ENCODE data around the gene MAP3K20.
"Not testable (repeated sequence)": the region's sequence is repeated elsewhere in the genome, so short reads cannot be mapped to it uniquely, and the experiment has no call there.

Gene MAP3K20

GRCh38 chr2:173075781-173076580, at the start of gene MAP3K20:
Gene MAP3K20 (plus strand): TSS chr2:173075846. CDS start chr2:173091032, 15,186 bp downstream.
- DNase-seq (ENCODE audit: low read depth) = peak; percentile 84

- no peak for DNase-seq (ENCODE audit: low read depth)
These were observed 49.2 kb upstream of the MAP3K20 start for GRCh38 chr2:173026479-173026878.

- peak; percentile 86 for DNase-seq (ENCODE audit: low read depth)
These were observed 48.2 kb upstream of the MAP3K20 start for GRCh38 chr2:173027181-173028128.

- DNase-seq (ENCODE audit: low read depth) = no peak
These were observed 47.5 kb upstream of the MAP3K20 start for GRCh38 chr2:173028141-173028540.

GRCh38 chr2:173028671-173029070, 47.0 kb upstream of the MAP3K20 start:
- peak; percentile 55 for DNase-seq (ENCODE audit: low read depth)

- no peak for DNase-seq (ENCODE audit: low read depth)
These were observed 44.8 kb upstream of the MAP3K20 start for GRCh38 chr2:173030561-173031490.

GRCh38 chr2:173032032-173032431, 43.6 kb upstream of the MAP3K20 start:
- no peak for DNase-seq (ENCODE audit: low read depth)

GRCh38 chr2:173033084-173033483, 42.6 kb upstream of the MAP3K20 start:
- DNase-seq (ENCODE audit: low read depth) = peak; percentile 74

- no peak for DNase-seq (ENCODE audit: low read depth)
These were observed 41.5 kb upstream of the MAP3K20 start for GRCh38 chr2:173034143-173034542.

GRCh38 chr2:173037245-173038120, 38.2 kb upstream of the MAP3K20 start:
- DNase-seq (ENCODE audit: low read depth) = no peak

GRCh38 chr2:173038257-173038656, 37.4 kb upstream of the MAP3K20 start:
- DNase-seq (ENCODE audit: low read depth) = not testable (repeated sequence)

GRCh38 chr2:173040729-173041128, 34.9 kb upstream of the MAP3K20 start:
- DNase-seq (ENCODE audit: low read depth) = no peak

- DNase-seq (ENCODE audit: low read depth) = no peak
These were observed 32.2 kb upstream of the MAP3K20 start for GRCh38 chr2:173043476-173043875.

- no peak for DNase-seq (ENCODE audit: low read depth)
These were observed 31.6 kb upstream of the MAP3K20 start for GRCh38 chr2:173043897-173044519.

- DNase-seq (ENCODE audit: low read depth) = no peak
These were observed 31.0 kb upstream of the MAP3K20 start for GRCh38 chr2:173044686-173045085.

GRCh38 chr2:173045181-173045580, 30.5 kb upstream of the MAP3K20 start:
- DNase-seq (ENCODE audit: low read depth) = no peak

GRCh38 chr2:173048522-173048896, 27.1 kb upstream of the MAP3K20 start:
- no peak for DNase-seq (ENCODE audit: low read depth)

GRCh38 chr2:173048897-173049661, 26.6 kb upstream of the MAP3K20 start:
- peak; percentile 95 for DNase-seq (ENCODE audit: low read depth)

- no peak for DNase-seq (ENCODE audit: low read depth)
These were observed 25.8 kb upstream of the MAP3K20 start for GRCh38 chr2:173049831-173050230.

- DNase-seq (ENCODE audit: low read depth) = no peak
These were observed 25.0 kb upstream of the MAP3K20 start for GRCh38 chr2:173050684-173051083.

Measured in EH (cell line).